H9 (cell line): ENCODE measurements around the gene ACTR2. TPM values are rescaled to one million over a fixed set of nuclear protein-coding genes. Genes with fewer than 3 reads are reported as not detected.

Experiments used
- DNase-seq: peaks from one replicate; pipeline ENCODE4 v3.0.0-alpha.2; 2017
- H2AFZ ChIP-seq: one replicate; pipeline ENCODE4 v1.6.1; 2013; ENCODE audit warnings: mild to moderate bottlenecking, low read length, control low read depth, moderate library complexity
- H2AK5ac ChIP-seq: 2 replicates; pipeline ENCODE4 v1.6.1; 2013; ENCODE audit warnings: low read length, control low read depth, mixed read lengths; ENCODE audit not compliant: insufficient read length
- H2BK120ac ChIP-seq: one replicate; pipeline ENCODE4 v1.6.1; 2013; ENCODE audit warnings: low read depth, mild to moderate bottlenecking, low read length, control low read depth, inconsistent platforms; ENCODE audit not compliant: poor library complexity, severe bottlenecking
- H2BK12ac ChIP-seq: 2 replicates; pipeline ENCODE4 v1.6.1; 2013; ENCODE audit warnings: low read length, control low read depth, mixed read lengths, low read depth; ENCODE audit not compliant: insufficient read length
- H2BK15ac ChIP-seq: 2 replicates; pipeline ENCODE4 v1.6.1; 2013; ENCODE audit warnings: low read depth, low read length, control low read depth
- H2BK20ac ChIP-seq: one replicate; pipeline ENCODE4 v1.6.1; 2013; ENCODE audit warnings: low read depth, mild to moderate bottlenecking, low read length, control low read depth, inconsistent platforms; ENCODE audit not compliant: poor library complexity, severe bottlenecking
- H2BK5ac ChIP-seq: 2 replicates; pipeline ENCODE4 v1.6.1; 2013; ENCODE audit warnings: low read length, control low read depth, mixed read lengths; ENCODE audit not compliant: insufficient read length
- H3K14ac ChIP-seq: 2 replicates; pipeline ENCODE4 v1.6.1; 2013; ENCODE audit warnings: low read length, control low read depth; ENCODE audit not compliant: insufficient read depth
- H3K18ac ChIP-seq: 2 replicates; pipeline ENCODE4 v1.6.1; 2013; ENCODE audit warnings: low read depth, mild to moderate bottlenecking, mixed read lengths, low read length, control low read depth; ENCODE audit not compliant: insufficient read length
- H3K23ac ChIP-seq: 2 replicates; pipeline ENCODE4 v1.6.1; 2013; ENCODE audit warnings: low read length, control low read depth, mixed read lengths, low read depth; ENCODE audit not compliant: insufficient read length
- H3K23me2 ChIP-seq: 2 replicates; pipeline ENCODE4 v1.6.1; 2013; ENCODE audit warnings: low read depth, mild to moderate bottlenecking, mixed read lengths, low read length, control low read depth; ENCODE audit not compliant: insufficient read length, poor library complexity, severe bottlenecking
- H3K27ac ChIP-seq: 2 replicates; pipeline ENCODE4 v1.5.1; 2013; ENCODE audit warnings: low read length, control low read depth, mixed read lengths, low read depth; ENCODE audit not compliant: insufficient read length
- H3K27me3 ChIP-seq: 2 replicates; pipeline ENCODE4 v1.6.1; 2013; ENCODE audit warnings: low read length, control low read depth, inconsistent platforms; ENCODE audit not compliant: insufficient read depth
- H3K4ac ChIP-seq: 2 replicates; pipeline ENCODE4 v1.6.1; 2013; ENCODE audit warnings: low read depth, mild to moderate bottlenecking, control low read depth, inconsistent platforms, low read length, moderate library complexity
- H3K4me1 ChIP-seq: 2 replicates; pipeline ENCODE4 v1.6.1; 2013; ENCODE audit warnings: low read length, control low read depth, inconsistent platforms; ENCODE audit not compliant: insufficient read depth
- H3K4me2 ChIP-seq: 2 replicates; pipeline ENCODE4 v1.6.1; 2013; ENCODE audit warnings: low read length, control low read depth, mixed read lengths; ENCODE audit not compliant: insufficient read length, insufficient read depth
- H3K56ac ChIP-seq: 2 replicates; pipeline ENCODE4 v1.6.1; 2013; ENCODE audit warnings: low read depth, mild to moderate bottlenecking, mixed read lengths, low read length, control low read depth; ENCODE audit not compliant: insufficient read length
- H3K79me1 ChIP-seq: 2 replicates; pipeline ENCODE4 v1.6.1; 2013; ENCODE audit warnings: low read depth, mild to moderate bottlenecking, moderate library complexity, low read length, control low read depth, inconsistent platforms; ENCODE audit not compliant: insufficient read depth, poor library complexity, severe bottlenecking
- H3K79me2 ChIP-seq: 2 replicates; pipeline ENCODE4 v1.6.1; 2013; ENCODE audit warnings: low read length, control low read depth, inconsistent platforms; ENCODE audit not compliant: insufficient read depth
- H3K9ac ChIP-seq: 2 replicates; pipeline ENCODE4 v1.6.1; 2013; ENCODE audit warnings: low read length, control low read depth, mixed read lengths; ENCODE audit not compliant: insufficient read length; ENCODE audit errors: extremely low read depth
- H3K9me3 ChIP-seq: one replicate; pipeline ENCODE4 v1.6.1; 2013; ENCODE audit warnings: low read depth, low read length, inconsistent platforms; ENCODE audit not compliant: control insufficient read depth
- H3T11ph ChIP-seq: one replicate; pipeline ENCODE4 v1.6.1; 2013; ENCODE audit warnings: mild to moderate bottlenecking, low read length, control low read depth, inconsistent platforms
- H4K20me1 ChIP-seq: one replicate; pipeline ENCODE4 v1.6.1; 2013; ENCODE audit not compliant: control insufficient read depth, insufficient read length, insufficient read depth
- H4K5ac ChIP-seq: 2 replicates; pipeline ENCODE4 v1.6.1; 2013; ENCODE audit warnings: low read depth, mild to moderate bottlenecking, mixed read lengths, low read length, control low read depth; ENCODE audit not compliant: insufficient read length
- H4K8ac ChIP-seq: replicated peaks from 2 replicates; pipeline ENCODE4 v1.6.1; 2013; ENCODE audit warnings: low read length, control low read depth, mixed read lengths, low read depth; ENCODE audit not compliant: insufficient read length
- H4K91ac ChIP-seq: 2 replicates; pipeline ENCODE4 v1.6.1; 2013; ENCODE audit warnings: low read depth, mild to moderate bottlenecking, moderate library complexity, mixed read lengths, low read length, control low read depth; ENCODE audit not compliant: insufficient read length
- H3K27ac Mint-ChIP-seq, 3 experiments: 2 replicates in 2 of 3; 3 replicates in 1 of 3; pipeline ENCODE4 v1.8.0; 2020 to 2021; ENCODE audit warnings: mixed read lengths in 3 of 3, mild to moderate bottlenecking in 1 of 3, moderate library complexity in 1 of 3
- H3K27me3 Mint-ChIP-seq: 2 replicates; pipeline ENCODE4 v1.8.0; 2021; ENCODE audit warnings: low read depth, mild to moderate bottlenecking, moderate library complexity, mixed read lengths
- H3K36me3 Mint-ChIP-seq, 3 experiments: 2 replicates in 2 of 3; 3 replicates in 1 of 3; pipeline ENCODE4 v1.8.0; 2020 to 2021; ENCODE audit warnings: low read depth in 3 of 3, mixed read lengths in 3 of 3; ENCODE audit not compliant: insufficient read depth in 1 of 3
- H3K4me1 Mint-ChIP-seq, 2 experiments: 2 replicates each; pipeline ENCODE4 v1.8.0; 2020; ENCODE audit warnings: mixed read lengths in 2 of 2
- H3K4me3 Mint-ChIP-seq, 2 experiments: 2 replicates in 1 of 2; 3 replicates in 1 of 2; pipeline ENCODE4 v1.8.0; 2020 to 2021; ENCODE audit warnings: mild to moderate bottlenecking in 2 of 2, mixed read lengths in 2 of 2, moderate library complexity in 1 of 2
- H3K9me3 Mint-ChIP-seq, 2 experiments: 2 replicates in 1 of 2; 3 replicates in 1 of 2; pipeline ENCODE4 v1.8.0; 2020; ENCODE audit warnings: mild to moderate bottlenecking in 2 of 2, mixed read lengths in 2 of 2, moderate library complexity in 1 of 2
- CTCF ChIP-seq: fragments of 200-600 bp; sonication (generic); conservative IDR thresholded peaks from 3 replicates; pipeline ENCODE4 v1.8.0; 2021; ENCODE audit warnings: antibody characterized with exemption, mild to moderate bottlenecking
- WGBS: extraction: QIAGEN DNeasy Blood & Tissue Kit; methylation state at CpG from one replicate; pipeline ENCODE4 v1.1.7; 2013; ENCODE audit warnings: missing lambda C conversion rate, low lambda C conversion rate, mixed read lengths; ENCODE audit not compliant: insufficient read length; ENCODE audit errors: extremely low coverage; 5-methylcytosine and 5-hydroxymethylcytosine counted together
- total RNA-seq: library from RNA; stranded (reverse); gene quantifications from 2 replicates; pipeline ENCODE4 v1.2.1, GENCODE V29; 2021

ACTR2 gene
- total RNA-seq, 1 experiment from 2014 or later: 176 TPM

GRCh38 chr2:65198737-65199136 lies 28.9 kb upstream of the ACTR2 start:
- Histone ChIP-seq H3K9me3 (no peaks in the 10 kb centered on the region), H2BK20ac (no peak overlapping the region), H4K5ac (no peak overlapping the region), H3K23me2 (no peaks in the 10 kb centered on the region), H3K27me3 (no peaks in the 10 kb centered on the region), H2BK12ac (no peak overlapping the region), H2BK120ac (no peak overlapping the region), H2BK5ac (no peak overlapping the region), H3K4me2 (no peak overlapping the region), H3K18ac (no peak overlapping the region), H4K20me1 (no peaks in the 10 kb centered on the region), H3K4me1 (peaks cover 2% of the 10 kb centered on the region; the same call in 1 of the 2 replicates), H4K8ac (no peak overlapping the region), H3K9ac (no peak overlapping the region), H2AFZ (no peak overlapping the region), H3K79me1 (no peaks in the 10 kb centered on the region), H3K4ac (no peak overlapping the region), H3K27ac (no peak overlapping the region), H3T11ph (no peak overlapping the region), H3K23ac (no peak overlapping the region), H3K14ac (no peak overlapping the region), H2AK5ac (no peak overlapping the region), H3K56ac (no peak overlapping the region), H2BK15ac (no peak overlapping the region), H3K79me2 (no peaks in the 10 kb centered on the region), H4K91ac (no peak overlapping the region)
- WGBS: no CpG with 5 or more reads among the region's 2 CpGs
- no peak overlapping the region for H3K27ac Mint-ChIP-seq
- no peak overlapping the region for H3K4me3 Mint-ChIP-seq
- H3K9me3 Mint-ChIP-seq: no peaks in the 10 kb centered on the region
- H3K27me3 Mint-ChIP-seq: peaks cover 18% of the 10 kb centered on the region
- no peak for TF ChIP-seq CTCF
- H3K36me3 Mint-ChIP-seq: no peaks in the 10 kb centered on the region
- peaks cover 10 to 13% of the 10 kb centered on the region in 2 experiments for H3K4me1 Mint-ChIP-seq
- no peak for DNase-seq
